ENCODE data around the gene RBM11. TPM values are rescaled to one million over a fixed set of nuclear protein-coding genes. Genes with fewer than 3 reads are reported as not detected.
"Not testable (repeated sequence)": the region's sequence is repeated elsewhere in the genome, so short reads cannot be mapped to it uniquely, and the experiment has no call there.

Gene RBM11, protein sequence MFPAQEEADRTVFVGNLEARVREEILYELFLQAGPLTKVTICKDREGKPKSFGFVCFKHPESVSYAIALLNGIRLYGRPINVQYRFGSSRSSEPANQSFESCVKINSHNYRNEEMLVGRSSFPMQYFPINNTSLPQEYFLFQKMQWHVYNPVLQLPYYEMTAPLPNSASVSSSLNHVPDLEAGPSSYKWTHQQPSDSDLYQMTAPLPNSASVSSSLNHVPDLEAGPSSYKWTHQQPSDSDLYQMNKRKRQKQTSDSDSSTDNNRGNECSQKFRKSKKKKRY
- total RNA-seq (ENCODE audit: unreplicated experiment), result 2.7 TPM
- long read RNA-seq, partial matches to known transcripts, result 0 of 2 reads
- long read RNA-seq, other reads (novel, unspliced or antisense), result 0 of 2 reads

DNA sequence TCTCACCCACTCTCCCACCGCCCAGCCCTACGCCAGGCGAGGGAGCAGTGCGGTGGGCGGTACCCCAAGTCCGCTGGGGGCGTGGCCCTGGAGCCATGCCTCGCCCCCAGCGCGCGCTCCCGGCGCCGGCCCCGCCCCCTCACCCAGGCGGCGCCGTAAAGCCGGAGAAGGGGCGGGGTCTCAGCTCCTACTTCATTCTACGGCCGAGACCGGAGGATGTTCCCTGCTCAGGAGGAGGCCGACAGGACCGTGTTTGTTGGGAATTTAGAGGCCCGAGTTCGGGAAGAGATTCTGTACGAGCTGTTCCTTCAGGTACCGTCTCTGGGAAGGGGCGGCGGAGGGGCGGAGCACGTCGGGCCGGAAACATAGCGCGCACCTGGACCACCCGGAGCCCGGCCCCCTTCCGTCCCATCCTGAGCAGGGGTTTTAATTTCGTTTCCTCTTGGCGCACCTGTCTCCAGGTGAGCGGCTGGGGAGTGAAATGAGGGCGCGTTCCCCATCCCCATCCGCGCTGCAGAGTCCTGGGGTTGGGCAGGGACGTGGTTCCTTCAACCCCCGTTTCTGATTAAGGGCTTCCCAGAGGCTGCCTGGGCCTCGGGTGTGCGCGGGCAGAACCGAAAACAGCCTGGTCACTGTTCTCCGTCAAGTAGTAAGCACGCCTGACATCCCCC lies at the start of gene RBM11:
Gene RBM11, plus strand, starts transcription at position 187 of the 671 bp plus-strand sequence. Its CDS starts 30 bp downstream, at position 217.
- Mint-ChIP-seq H3K36me3 (ENCODE audit: unreplicated experiment) (no peaks in the 10 kb centered on the region), H3K4me1 (ENCODE audit: low read depth, unreplicated experiment) (no peaks in the 10 kb centered on the region), H3K27ac (ENCODE audit: unreplicated experiment) (no peak within 1 kb of the TSS), H3K9me3 (ENCODE audit: unreplicated experiment) (no peaks in the 10 kb centered on the region), H3K27me3 (ENCODE audit: unreplicated experiment) (peaks cover 6% of the 10 kb centered on the region), H3K4me3 (ENCODE audit: unreplicated experiment) (peak within 1 kb of the TSS; percentile 85)
- TF ChIP-seq, protein P1, sequence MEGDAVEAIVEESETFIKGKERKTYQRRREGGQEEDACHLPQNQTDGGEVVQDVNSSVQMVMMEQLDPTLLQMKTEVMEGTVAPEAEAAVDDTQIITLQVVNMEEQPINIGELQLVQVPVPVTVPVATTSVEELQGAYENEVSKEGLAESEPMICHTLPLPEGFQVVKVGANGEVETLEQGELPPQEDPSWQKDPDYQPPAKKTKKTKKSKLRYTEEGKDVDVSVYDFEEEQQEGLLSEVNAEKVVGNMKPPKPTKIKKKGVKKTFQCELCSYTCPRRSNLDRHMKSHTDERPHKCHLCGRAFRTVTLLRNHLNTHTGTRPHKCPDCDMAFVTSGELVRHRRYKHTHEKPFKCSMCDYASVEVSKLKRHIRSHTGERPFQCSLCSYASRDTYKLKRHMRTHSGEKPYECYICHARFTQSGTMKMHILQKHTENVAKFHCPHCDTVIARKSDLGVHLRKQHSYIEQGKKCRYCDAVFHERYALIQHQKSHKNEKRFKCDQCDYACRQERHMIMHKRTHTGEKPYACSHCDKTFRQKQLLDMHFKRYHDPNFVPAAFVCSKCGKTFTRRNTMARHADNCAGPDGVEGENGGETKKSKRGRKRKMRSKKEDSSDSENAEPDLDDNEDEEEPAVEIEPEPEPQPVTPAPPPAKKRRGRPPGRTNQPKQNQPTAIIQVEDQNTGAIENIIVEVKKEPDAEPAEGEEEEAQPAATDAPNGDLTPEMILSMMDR (IDR thresholded peaks at IDR 0.05; ENCODE audit: partially characterized antibody, unreplicated experiment), result no peak
- DNase-seq, result peak; percentile 92

DNA sequence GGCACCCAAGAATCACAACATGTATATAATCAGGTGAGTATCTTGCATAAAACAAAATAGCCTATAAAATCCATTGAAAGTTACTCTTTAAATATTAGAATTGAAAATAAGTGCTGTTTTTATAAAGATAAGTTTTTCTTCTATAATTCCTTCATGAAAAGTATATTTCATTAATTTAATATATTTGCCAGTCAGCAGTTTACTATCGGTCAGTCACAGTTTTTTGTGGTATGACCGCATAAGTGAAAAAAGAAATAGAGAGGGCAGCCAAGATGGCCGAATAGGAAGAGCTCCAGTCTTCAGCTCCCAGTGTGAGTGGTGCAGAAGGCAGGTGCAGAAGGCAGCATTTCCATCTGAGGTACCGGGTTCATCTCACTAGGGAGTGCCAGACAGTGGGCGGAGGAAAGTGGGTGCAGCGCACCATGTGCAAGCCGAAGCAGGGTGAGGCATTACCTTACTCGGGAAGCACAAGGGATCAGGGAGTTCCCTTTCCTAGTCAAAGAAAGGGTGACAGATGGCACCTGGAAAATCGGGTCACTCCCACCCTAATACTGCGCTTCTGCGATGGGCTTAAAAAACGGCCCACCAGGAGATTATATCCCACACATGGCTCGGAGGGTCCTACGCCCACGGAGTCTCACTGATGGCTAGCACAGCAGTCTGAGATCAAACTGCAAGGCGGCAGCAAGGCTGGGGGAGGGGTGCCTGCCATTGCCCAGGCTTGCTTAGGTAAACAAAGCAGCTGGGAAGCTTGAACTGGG lies 49.3 kb upstream of the RBM11 start:
- H3K27ac Mint-ChIP-seq (ENCODE audit: unreplicated experiment); H3K4me3 Mint-ChIP-seq (ENCODE audit: unreplicated experiment); H3K27me3 Mint-ChIP-seq (ENCODE audit: unreplicated experiment); H3K9me3 Mint-ChIP-seq (ENCODE audit: unreplicated experiment); H3K36me3 Mint-ChIP-seq (ENCODE audit: unreplicated experiment); H3K4me1 Mint-ChIP-seq (ENCODE audit: low read depth, unreplicated experiment); DNase-seq: not testable (repeated sequence)

DNA sequence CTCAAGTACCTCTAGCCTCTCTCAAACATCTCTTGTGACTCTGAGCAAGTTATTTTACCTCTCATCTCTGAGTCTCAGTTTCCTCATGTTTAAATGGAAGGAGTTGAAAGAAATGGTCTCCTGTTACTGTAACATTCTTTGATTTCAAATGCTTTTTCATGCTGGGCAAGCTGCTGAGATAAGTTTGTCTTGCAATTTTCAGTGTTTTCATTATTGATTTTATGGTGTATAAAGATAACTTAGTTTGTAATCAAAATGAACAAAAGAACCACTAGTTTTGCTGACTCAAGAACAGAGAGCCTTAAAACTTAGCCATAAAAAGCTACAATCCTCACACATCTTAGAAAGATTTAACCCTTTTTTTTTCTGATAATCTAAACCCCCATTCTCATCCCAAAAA lies 9.7 kb upstream of the RBM11 start:
- H3K27me3 Mint-ChIP-seq (ENCODE audit: unreplicated experiment), result no peaks in the 10 kb centered on the region
- H3K9me3 Mint-ChIP-seq (ENCODE audit: unreplicated experiment), result no peaks in the 10 kb centered on the region
- H3K4me3 Mint-ChIP-seq (ENCODE audit: unreplicated experiment), result no peak overlapping the region
- no peak overlapping the region for H3K27ac Mint-ChIP-seq (ENCODE audit: unreplicated experiment)
- TF ChIP-seq, protein P1 (IDR thresholded peaks at IDR 0.05; ENCODE audit: partially characterized antibody, unreplicated experiment), result no peak
- DNase-seq, result no peak
- H3K4me1 Mint-ChIP-seq (ENCODE audit: low read depth, unreplicated experiment), result no peaks in the 10 kb centered on the region
- no peaks in the 10 kb centered on the region for H3K36me3 Mint-ChIP-seq (ENCODE audit: unreplicated experiment)

DNA sequence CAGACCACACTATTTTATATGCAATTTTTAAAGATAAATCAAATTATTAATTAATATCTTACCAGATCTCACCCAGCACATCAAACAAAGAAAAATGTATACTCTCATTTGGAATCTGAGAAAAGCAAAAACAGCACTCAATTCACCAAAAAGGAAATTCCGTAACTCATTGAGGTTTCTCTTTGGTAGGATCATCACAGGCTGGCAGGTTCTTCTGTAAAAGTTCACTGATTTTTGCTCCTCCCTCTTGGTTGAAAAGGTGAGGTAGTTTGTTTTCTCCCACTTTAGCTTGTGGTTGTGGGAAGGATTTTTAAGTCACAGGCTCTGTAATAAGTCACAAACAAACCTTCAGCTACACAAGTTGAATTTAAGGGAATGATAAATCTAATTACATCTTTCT lies 5.2 kb upstream of the RBM11 start, which contains the start of gene LIPI:
Gene LIPI, minus strand, starts transcription at position 218 of the 400 bp plus-strand sequence. Its CDS starts 110 bp downstream, at position 108.
- DNase-seq, result no peak
- Mint-ChIP-seq H3K27ac (ENCODE audit: unreplicated experiment) (no peak within 1 kb of the TSS), H3K4me3 (ENCODE audit: unreplicated experiment) (no peak within 1 kb of the TSS), H3K27me3 (ENCODE audit: unreplicated experiment) (no peaks in the 10 kb centered on the region), H3K4me1 (ENCODE audit: low read depth, unreplicated experiment) (no peaks in the 10 kb centered on the region), H3K36me3 (ENCODE audit: unreplicated experiment) (no peaks in the 10 kb centered on the region), H3K9me3 (ENCODE audit: unreplicated experiment) (no peaks in the 10 kb centered on the region)
- TF ChIP-seq, protein P1 (IDR thresholded peaks at IDR 0.05; ENCODE audit: partially characterized antibody, unreplicated experiment), result no peak

DNA sequence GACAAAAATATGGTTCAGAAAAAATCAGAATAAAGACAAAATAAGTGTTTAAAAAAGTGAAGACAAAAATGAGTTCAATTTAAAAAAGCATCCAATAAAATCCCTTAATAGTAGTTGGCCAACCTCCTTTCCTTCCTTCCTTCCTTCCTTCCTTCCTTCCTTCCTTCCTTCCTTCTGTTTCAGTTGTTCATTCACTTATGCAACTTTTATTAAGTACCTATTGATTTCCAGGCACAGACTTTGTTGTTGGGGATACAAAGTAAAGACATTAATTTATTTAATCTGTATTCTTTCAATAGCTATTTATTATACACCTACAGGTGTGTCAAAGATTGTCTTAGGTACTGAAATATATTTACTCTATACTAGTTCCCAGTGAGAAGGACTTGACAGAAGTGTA lies 2.8 kb upstream of the RBM11 start:
- no peak overlapping the region for H3K27ac Mint-ChIP-seq (ENCODE audit: unreplicated experiment)

More for the DNA sequence above, 2.8 kb upstream of the RBM11 start:
- Mint-ChIP-seq H3K9me3 (ENCODE audit: unreplicated experiment) (no peaks in the 10 kb centered on the region), H3K36me3 (ENCODE audit: unreplicated experiment) (no peaks in the 10 kb centered on the region), H3K4me1 (ENCODE audit: low read depth, unreplicated experiment) (no peaks in the 10 kb centered on the region), H3K4me3 (ENCODE audit: unreplicated experiment) (no peak overlapping the region), H3K27me3 (ENCODE audit: unreplicated experiment) (peaks cover 6% of the 10 kb centered on the region)
- TF ChIP-seq, protein P1 (IDR thresholded peaks at IDR 0.05; ENCODE audit: partially characterized antibody, unreplicated experiment), result no peak
- DNase-seq, result no peak

Data from glutamatergic neuron (in vitro differentiated cells).